ENCODE data around the gene FBXW4.

FBXW4 gene

DNA sequence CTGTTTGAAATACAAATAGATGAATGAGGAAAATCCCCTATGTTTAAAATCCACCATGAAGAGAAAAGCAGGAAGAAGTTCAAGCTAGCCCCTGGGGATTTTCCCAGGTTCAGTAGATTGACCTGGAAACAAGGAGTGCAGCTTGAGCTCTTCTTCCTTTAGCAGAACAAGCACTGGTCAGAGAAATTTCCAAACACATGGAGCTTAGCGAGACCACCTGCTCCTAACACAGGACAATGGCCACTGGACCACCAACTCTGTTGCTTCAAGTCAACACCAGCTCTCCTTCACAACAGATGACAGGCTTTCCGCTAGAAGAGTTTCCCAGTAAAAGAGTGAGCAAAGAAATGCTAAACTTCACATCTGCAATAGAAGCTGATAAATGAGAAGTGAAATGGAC lies 9.4 kb upstream of the FBXW4 start:
- no peak for DNase-seq (ENCODE audit: low read depth, low spot score)

DNA sequence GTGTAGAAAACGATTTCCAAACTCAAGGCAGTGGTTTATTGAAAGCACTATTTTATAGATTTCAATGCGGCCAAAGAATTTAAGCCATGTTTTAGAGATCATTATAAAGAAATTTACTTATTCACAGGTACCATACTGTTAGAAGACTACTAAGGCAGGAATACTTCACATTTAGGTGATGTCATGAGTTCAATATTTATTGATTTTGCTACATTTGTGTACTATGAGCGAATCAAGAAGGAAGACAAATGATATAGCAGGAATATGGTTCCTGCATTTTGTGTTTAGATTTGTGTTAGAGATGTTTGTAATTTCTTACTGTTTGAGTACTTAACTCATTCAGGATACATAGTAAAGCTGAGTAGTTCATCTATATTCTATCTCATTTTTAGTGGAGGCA lies 1.7 kb upstream of the FBXW4 start:
- no peak for DNase-seq (ENCODE audit: low read depth, low spot score)

DNA sequence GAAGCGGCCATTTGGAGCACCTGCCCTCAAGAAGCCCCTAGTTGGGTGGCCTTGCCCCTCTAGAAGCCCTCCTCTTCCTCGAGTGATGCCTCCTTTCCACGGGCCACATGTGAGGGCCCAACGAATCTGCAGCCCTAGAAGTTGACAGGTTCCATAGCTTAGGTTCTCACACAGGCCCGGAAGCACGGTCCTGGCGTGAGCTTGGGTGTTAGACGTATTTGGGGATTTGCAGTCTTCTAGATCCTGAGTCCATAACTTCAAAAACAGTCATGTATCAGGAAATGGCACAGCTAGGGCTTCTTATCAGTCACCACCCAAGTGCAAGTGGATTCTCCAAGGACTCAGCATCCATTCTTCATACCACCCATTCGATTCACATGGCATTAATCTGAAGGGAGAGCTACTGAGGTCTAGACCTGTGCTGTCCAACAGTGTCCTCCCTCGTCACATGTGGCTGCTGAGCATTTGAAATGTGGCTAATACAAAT lies 477 bp upstream of the FBXW4 start:
- DNase-seq (ENCODE audit: low read depth, low spot score) = no peak

DNA sequence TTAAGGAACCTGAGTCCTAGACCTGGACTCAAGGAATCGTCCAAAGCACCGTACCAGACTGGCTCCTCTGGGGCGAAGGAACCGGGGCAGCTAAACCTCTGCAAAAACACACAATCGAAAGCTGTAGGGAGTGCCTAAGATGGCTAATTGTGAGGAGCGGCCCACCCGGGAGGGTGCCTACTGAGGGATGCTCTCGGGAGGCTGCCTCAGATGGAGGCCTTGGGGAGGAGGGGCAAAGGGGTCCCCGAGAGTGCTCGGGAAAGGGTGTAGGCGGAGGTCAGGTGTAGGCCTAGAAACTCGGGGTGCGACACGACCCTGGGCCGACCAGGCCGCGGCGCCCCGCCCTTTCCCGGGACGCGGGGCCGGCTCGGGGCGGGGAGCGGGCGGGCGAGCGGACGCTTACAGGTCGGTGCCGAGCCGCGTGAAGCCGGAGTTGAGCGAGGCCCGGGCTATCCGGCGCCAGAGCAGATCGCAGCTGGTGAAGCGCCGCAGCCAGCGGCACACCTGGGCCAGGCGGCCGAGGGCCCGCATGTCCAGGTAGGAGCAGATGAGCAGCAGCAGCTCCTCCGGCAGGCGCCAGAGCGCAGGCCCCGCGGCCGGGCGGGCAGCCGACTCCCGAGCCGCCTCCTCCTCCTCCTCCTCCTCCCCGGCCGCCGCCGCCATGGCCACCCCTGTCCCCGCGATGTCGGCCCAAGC lies 844 bp downstream of the FBXW4 start:
- DNase-seq (ENCODE audit: low read depth, low spot score) = peak; percentile 34

DNA sequence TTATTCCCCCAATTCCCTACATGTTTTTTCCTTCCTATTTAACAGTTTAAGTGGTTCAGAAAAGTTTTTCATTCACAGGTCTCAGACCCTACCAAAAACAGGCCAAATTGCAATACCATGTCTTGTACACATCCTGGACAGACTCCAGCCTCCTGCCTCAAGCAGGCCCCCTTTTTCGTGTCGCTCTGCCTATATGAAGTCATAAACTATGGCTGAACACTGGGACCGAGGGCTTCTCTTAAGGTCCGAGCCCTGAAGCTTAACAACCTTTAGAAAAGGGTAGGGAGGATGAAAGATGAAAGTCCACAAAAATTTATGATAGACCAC lies 1.4 kb downstream of the FBXW4 start:
- DNase-seq (ENCODE audit: low read depth, low spot score) = no peak

DNA sequence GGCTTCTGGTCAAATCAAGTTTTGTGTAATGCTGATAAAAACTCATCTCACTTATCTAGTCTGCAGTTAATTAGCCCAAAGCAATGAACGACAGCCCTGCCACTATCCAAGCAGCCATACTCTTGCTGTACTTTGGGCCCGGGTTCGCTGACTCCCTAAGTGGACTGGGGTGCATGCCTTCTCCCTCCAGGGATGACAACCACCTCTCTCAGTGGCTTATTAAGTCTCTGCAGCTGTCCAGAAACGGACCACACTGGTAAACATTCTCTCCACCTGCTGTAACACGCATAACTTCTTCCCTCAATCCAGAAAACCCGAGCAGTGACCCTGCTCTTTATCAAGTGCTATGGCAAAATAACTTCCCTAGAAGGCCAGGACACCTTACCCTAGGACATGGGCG lies 3.9 kb downstream of the FBXW4 start:
- DNase-seq (ENCODE audit: low read depth, low spot score) = no peak

DNA sequence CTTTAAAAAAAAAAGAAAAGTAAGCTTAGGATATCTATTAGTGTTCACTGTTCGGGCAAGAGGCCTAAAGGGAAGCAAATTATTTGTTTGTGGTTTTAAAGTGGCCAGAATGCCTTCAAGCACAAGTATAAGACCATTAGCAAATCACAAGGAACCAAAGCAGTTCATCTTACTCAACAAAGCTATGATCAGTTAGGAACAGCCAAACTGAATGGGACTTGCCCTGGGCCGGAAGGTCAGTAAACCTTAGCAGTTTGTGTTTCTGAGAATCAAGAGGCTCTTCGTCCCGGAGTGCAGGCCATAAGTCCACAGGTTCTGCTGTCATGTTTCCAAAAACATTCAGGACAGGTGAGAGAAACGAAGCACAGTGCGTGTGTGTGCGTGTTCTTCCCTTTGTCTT lies 4.5 kb downstream of the FBXW4 start:
- DNase-seq (ENCODE audit: low read depth, low spot score) = no peak

DNA sequence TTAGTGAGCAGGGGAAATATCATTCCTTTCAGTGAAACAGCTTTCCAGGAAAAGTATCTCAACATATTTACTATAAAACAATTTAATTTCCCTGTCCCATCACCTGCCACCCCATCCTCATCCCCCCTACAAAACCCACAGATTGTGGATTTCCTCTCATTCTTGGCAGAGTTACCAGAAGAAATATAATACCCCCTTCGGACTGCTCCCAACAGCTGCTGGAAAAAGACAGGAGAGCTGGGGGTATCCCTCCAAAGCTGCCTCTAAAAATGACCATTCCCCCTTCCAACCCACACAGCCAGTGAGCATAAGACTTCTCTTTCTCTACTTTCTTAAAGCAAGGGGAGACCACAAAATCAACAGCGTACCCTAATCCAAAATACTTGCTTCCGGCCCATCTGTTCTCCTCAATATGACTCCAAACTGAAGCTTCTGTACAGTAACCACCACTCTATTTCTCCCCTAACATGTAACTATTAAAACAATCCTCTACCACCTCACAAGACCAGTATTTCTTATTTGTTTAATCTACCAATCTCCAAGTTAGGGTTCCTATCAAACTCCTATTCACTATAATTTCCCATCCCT lies 7.8 kb downstream of the FBXW4 start:
- no peak for DNase-seq (ENCODE audit: low read depth, low spot score)

DNA sequence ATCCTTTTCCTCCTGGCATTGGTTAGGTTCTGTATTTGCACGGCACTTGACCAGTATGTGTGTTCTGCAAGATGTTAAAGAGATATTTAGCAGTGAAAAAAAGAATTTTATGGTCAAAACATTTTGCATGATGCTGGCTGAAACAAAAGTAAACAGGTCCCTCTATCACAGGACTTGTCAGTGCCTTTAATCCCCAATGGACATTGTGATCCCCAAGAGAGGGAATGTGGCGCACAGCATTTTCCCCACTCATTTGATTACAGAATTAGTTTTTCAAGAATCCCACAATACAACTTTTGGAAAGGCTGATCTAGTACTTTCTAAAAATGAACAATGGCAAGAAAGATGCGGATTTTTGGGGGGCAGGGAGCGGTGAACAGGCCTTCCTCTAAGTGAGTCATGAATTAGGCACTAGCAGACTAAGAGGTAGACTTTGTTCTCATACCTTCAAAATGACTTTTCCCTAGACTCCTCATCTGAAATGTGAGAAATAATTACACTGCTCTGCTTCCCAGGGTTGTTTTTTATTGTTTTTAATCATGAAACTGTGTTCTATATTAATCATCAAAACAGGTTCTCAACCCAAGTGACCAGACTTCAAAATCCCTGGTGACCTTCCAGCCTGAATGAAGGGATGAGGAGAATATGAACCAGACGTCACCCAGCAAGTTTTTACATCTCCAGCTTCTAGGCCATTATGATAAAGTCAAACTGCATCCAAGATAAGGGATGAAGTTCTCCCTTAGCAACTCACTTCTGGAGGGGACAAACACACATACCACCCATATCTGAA lies 8.6 kb downstream of the FBXW4 start:
- DNase-seq (ENCODE audit: low read depth, low spot score) = no peak

DNA sequence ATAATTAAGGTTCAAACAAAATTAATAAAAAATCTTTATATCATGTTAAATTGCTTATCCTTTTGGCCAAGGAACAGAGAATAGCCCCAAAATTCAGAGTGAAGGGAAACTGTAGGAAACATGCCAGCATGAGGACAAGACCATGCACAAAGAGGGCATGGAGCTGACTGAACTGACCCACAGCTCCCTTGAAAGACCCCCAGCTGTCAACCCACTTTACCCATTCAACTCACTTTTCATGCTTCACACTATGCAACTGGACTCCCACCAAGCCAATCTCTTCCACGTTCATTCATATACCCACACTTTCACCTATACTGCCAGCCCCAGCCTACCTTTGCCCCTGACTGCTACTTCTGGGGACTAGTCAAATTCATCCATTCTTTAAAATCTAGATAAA lies 10.2 kb downstream of the FBXW4 start:
- DNase-seq (ENCODE audit: low read depth, low spot score) = no peak

DNA sequence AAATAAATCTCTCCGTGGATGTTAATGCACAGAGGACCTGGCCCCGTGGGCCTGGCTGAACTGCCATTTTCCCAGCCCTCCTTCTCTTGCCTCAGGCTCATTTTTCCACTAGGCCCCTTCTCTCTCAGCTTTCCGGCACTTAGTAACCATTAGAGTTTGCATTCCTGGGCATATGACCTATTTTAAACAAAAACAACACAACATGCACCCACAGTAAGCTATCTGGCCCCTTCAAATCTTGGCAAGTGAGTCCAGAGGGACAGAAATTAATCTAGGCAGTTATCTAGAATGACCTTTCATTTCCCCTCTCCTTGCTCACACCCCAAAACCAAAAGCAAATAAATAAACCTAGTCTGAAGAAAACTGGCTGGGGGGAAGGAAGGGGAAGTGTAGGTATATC lies 11.7 kb downstream of the FBXW4 start:
- no peak for DNase-seq (ENCODE audit: low read depth, low spot score)

DNA sequence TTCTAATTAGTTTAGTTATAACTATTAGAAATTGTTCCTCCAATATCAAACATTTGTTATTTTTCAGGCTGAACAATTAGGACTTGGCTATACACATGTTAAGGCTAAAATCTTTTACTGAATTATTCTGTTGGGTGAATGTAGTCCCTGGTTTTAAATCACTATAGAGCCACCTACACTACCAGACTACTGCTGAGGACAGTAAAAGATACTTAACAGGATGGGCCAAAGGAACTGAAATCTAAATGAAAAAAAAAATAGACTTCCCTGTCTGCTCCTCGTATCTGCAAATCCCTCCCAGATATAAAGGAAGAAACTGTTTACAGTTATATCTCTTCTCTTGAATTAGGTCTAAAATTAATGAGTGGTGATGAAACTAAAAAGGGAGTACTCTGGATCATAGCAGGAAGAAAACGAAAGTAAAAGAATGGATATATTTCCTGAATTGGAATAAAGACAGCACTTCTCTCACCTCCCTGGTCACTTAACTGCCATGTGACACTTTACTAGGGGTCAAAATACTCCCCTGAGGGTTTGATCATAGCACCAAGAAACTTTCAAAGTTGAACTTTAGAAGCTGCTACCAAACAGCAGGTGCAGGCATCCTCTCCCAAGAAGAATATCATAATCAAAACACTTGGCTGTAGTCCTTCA lies 12.7 kb downstream of the FBXW4 start:
- no peak for DNase-seq (ENCODE audit: low read depth, low spot score)

DNA sequence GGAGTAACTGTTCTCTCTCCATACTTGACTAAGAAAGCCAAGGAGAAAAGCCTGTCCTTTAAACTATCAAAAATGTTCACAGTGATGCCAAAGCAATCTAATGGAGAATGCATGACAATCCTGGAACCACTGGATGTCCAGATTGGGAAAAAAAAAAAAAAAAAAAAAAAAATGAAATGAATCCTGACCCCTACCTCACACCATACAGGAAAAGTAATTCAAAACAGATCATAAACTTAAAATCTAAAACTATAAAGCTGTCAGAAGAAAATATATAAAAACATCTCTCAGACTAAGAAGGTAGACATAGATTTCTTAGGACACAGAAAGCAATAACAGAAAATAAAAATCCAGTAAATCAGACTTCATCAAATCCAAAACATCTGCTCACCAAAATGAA lies 18.4 kb downstream of the FBXW4 start:
- no peak for DNase-seq (ENCODE audit: low read depth, low spot score)

DNA sequence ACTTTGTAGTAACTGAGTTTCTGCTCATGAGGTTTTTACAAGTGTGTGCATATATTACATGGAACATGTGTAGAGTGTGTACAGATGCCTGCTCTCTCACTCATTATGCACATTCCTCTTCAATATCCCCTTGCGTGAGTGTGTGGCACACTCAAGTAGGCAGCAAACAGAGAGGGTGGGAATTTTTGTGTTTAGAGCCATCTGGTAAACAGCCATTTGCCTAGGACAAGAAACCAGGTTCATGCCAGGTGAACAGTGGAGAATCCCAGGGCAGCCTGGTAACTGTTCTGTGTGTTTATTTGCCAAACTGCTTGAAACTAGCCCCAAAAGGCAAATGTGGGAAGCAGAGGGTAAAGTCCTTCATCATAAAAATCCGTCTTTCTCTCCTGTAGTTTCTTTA lies 19.9 kb downstream of the FBXW4 start:
- DNase-seq (ENCODE audit: low read depth, low spot score) = no peak

DNA sequence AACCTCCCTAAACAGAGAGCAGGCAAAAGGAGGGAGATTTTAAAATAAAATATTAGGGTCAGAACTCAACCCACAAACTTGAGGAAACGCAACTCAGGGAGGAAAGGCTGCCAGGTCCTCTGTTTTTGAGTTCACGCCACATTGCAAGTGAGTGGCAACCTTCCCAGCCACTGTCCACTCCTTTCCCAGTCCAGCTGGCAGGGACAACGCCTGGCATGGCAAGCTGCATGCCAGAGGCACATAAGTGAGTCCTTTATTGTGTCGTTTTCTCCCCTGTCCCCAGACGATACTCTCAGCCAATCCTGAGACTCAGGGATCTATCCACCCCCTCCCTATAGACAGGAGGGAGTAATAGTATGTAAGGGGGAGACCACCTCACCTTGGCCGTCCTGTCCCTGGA lies 22.4 kb downstream of the FBXW4 start:
- DNase-seq (ENCODE audit: low read depth, low spot score) = no peak

DNA sequence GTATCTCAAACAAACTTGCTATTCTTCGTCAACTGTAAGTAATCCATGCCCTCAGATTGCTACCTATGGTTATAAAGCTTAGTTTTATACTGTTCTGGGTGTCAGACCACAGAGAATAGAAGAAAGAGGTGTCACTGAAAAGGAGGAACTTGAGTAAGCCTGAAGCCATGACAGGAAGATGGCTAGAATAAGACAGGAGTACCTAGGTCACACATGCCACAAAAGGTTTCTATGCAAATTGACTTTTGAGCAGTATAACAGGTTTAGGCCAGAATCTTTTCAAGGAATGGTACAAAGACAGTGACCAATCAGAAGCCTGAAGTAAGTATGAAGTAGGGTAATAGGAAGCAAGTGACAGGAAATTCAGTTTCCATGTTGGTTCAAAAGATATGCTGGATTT lies 23.5 kb downstream of the FBXW4 start:
- DNase-seq (ENCODE audit: low read depth, low spot score) = no peak

DNA sequence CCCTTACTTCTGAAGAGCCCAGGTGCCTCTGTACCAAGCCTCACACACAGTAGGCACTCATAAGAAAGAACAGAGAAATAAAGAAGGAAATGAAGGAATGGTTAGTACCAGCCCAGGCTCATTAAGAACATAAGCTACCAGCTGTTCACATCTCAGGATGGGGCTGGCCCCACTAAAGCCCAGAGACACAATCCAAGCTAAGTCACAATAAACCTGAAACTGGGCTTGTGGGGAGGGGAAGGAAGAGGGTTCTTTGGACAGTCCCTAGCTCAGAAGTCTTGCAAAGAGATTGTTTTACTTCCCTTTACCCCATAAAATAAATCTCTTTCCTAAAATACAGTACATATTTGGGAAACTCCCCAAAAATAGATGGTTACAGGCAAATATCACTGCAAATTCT lies 24.3 kb downstream of the FBXW4 start:
- DNase-seq (ENCODE audit: low read depth, low spot score) = no peak

DNA sequence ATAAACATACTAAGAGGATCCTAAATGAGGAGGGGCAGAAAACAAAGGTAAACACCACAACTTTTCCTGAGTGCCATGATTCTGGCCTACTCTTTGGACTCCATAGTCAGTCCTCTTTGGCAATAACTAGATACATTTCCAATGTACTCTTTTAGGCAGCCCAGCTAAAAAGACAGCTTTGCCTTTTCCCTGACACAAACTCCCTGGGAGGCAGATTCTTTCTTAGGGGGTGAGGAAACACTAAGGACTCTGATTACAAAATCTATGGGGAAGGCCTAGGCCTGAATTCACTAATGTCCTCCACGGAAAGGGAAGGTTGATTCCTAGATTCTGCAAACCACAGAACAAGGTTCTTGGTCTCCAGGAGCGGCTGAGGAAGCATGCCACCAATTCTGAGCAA lies 25.8 kb downstream of the FBXW4 start:
- no peak for DNase-seq (ENCODE audit: low read depth, low spot score)

DNA sequence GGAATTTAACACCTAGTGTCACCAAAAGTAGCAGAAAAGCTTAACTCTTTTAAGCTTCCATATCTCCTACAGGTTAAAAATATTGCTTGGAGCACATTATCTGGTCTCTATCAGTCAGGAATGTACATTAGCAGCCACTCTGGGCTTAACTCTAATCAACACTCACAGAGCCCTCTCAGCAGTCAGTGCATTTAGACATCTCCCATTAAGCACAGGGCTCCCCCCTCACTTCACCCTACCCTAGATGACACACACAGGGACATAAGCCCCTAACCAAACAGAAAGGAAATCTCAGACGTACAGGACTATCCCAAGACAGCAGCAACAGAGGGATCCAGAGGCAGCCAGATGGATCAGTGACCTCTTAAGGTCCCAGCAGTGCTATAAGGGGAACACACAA lies 26.4 kb downstream of the FBXW4 start:
- no peak for DNase-seq (ENCODE audit: low read depth, low spot score)

DNA sequence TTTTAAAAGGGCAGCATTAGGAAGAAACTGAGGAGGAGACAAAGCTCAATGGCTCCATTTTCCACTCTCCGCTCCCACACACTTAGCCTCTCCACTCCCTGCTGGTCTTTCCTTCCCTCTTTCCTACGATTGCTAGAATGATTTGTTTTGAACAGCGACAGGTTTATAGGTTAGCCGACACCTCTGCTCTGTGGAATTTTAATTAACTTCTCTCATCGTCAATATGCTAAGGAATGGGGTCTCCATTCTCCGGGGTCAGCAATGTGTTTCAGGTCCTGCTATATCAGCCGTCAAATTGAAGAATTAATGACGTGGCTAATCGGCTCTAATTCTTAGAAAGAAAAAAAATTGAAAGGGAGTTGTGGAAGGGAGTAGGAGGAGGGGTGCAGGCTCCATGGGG lies 28.9 kb downstream of the FBXW4 start:
- DNase-seq (ENCODE audit: low read depth, low spot score) = no peak

DNA sequence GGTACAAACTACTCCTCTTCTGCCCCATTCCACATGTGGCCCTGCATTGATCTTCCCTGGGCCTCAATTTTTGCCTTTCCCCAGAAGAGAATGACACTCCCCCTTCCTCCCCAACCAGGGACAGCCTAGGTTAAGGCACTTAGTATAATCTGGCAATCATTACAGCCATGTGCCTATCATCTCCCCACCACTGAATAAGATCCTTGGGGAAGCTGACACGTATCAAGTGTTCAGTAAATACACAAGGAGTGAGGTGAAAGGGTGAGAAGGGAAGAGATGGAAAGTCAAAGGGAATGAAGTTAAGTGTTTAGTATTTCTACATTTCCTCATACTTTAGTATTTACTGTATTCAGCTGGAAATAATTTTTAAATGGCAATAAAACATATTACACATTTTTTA lies 31.9 kb downstream of the FBXW4 start:
- no peak for DNase-seq (ENCODE audit: low read depth, low spot score)

DNA sequence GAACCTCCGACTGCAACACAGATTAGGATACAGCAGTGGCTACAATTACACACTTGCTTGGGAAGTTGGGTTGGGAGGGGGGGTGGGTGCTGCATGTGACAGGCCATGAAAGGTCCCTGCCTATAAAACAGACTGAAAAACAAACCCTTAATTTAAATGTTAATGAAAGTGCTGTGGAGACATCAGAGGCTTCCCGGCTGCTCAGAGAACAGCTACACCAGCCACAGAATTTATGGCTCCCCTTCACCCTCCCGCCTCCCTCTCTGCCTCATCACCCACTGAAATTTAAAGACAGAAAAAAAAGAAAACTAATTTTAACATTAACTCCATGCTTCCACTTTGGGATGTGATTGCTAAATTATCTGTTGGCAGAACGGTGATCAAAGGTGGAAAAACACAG lies 34.7 kb downstream of the FBXW4 start:
- DNase-seq (ENCODE audit: low read depth, low spot score) = no peak

DNA sequence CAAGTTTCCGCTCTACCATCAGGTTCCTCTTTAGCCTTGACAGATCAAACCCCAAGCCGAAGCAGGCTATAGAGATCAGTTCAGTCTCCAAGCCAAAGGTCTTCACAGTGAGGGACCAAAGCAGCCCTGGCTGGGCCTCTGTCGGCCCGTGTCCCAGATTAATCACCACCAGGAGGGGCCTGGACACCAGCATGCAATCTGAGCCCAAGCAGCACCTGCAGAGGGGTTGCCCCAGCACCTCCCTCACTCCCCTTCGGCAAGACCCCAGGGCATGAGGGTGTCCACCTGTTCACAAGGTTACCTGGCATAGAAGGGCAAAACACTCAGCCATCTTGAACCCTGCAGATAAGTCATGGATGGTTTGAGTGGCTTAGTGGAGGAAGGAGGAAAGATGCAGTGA lies 36.0 kb downstream of the FBXW4 start:
- DNase-seq (ENCODE audit: low read depth, low spot score) = no peak

Measured in brain pericyte (primary cell).